ENCODE data around the gene HMGCS1. TPM values are rescaled to one million over a fixed set of nuclear protein-coding genes. Genes with fewer than 3 reads are reported as not detected.

The HMGCS1 gene
- total and polyA plus RNA-seq, 2 of the 4 experiments (the other 2 are of a cell fraction) = 27.5 to 30.6 TPM

DNA sequence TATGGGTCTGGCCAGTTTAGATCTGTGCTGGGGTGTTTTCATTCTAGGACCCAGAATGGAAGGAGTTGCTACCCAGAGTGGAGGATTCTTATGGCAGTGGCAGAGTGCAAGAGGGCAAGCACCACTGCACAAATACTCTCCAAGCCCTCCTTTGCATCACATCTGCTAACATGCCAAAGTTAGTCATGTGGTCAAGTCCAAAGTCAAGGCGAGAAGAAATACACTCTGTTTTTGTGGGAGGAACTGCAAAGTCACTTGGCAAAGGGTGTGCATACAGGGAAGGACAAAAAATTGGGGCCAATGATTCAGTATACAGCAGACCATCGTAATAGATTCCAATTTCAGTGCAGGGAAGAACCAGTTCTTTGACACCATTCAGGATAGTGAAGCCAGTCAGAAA, 43.9 kb upstream of the HMGCS1 start:
- Histone ChIP-seq H3K9ac (ENCODE audit: low read depth, low read length) (no peak overlapping the region), H3K4ac (ENCODE audit: low read depth, low read length) (no peak overlapping the region), H3K4me1 (ENCODE audit: control insufficient read depth, insufficient read depth, low read length) (no peaks in the 10 kb centered on the region), H3K27ac (ENCODE audit: insufficient read depth, low read length) (no peak overlapping the region), H2AK9ac (replicated peaks; ENCODE audit: low read depth, low read length, poor library complexity) (no peak overlapping the region), H3K14ac (replicated peaks; ENCODE audit: low read depth, low read length) (no peak overlapping the region), H2AK5ac (ENCODE audit: low read depth, low read length) (no peak overlapping the region), H3K4me3 (ENCODE audit: insufficient read depth, low read depth, low read length) (no peak overlapping the region), H3K79me1 (ENCODE audit: low read depth in 1 of 2, low read length in 2 of 2) (no peaks in the 10 kb centered on the region), H3K9me1 (ENCODE audit: insufficient read depth, low read length) (no peaks in the 10 kb centered on the region), H2BK20ac (ENCODE audit: low read depth, low read length) (no peak overlapping the region), H3K36me3 (ENCODE audit: control insufficient read depth, insufficient read depth, low read length) (no peaks in the 10 kb centered on the region), H4K8ac (ENCODE audit: low read depth in 2 of 2, low read length in 2 of 2) (no peak overlapping the region), H4K20me1 (ENCODE audit: insufficient read depth, low read length) (no peaks in the 10 kb centered on the region), H3K4me2 (ENCODE audit: low read depth, low read length) (no peak overlapping the region), H3K27me3 (ENCODE audit: control insufficient read depth, insufficient read depth, low read length) (no peaks in the 10 kb centered on the region; the same call in 1 of the 2 replicates), H3K18ac (ENCODE audit: low read depth, low read length) (no peak overlapping the region), H2BK120ac (ENCODE audit: low read depth, low read length) (no peak overlapping the region), H3K9me3 (ENCODE audit: control insufficient read depth, insufficient read depth, low read length) (no peaks in the 10 kb centered on the region), H4K5ac (ENCODE audit: low read depth, low read length) (no peak overlapping the region), H4K91ac (ENCODE audit: insufficient read depth, low read depth, low read length) (no peak overlapping the region), H2BK15ac (ENCODE audit: low read depth, low read length) (no peak overlapping the region), H3K56ac (ENCODE audit: extremely low read depth, insufficient read depth, low read length) (no peak overlapping the region), H3K23ac (ENCODE audit: low read depth, low read length) (no peak overlapping the region), H2BK5ac (ENCODE audit: low read depth, low read length, poor library complexity, severe bottlenecking) (no peak overlapping the region), H2AFZ (replicated peaks; ENCODE audit: low read length, poor library complexity) (no peak overlapping the region)
- BruUV-seq (replicated peaks) = no TSS peak
- ChIA-PET CTCF (no interaction called here), POLR2A (ENCODE audit: unreplicated experiment) (no interaction called here)
- WGBS, 2 experiments (ENCODE audit: extremely low coverage in 2 of 2, insufficient read length in 1 of 2) = 0% methylated on average over 1 of the region's 2 CpGs; no CpG with 5 or more reads in 1 of the 2 experiments
- TF ChIP-seq, protein P1, sequence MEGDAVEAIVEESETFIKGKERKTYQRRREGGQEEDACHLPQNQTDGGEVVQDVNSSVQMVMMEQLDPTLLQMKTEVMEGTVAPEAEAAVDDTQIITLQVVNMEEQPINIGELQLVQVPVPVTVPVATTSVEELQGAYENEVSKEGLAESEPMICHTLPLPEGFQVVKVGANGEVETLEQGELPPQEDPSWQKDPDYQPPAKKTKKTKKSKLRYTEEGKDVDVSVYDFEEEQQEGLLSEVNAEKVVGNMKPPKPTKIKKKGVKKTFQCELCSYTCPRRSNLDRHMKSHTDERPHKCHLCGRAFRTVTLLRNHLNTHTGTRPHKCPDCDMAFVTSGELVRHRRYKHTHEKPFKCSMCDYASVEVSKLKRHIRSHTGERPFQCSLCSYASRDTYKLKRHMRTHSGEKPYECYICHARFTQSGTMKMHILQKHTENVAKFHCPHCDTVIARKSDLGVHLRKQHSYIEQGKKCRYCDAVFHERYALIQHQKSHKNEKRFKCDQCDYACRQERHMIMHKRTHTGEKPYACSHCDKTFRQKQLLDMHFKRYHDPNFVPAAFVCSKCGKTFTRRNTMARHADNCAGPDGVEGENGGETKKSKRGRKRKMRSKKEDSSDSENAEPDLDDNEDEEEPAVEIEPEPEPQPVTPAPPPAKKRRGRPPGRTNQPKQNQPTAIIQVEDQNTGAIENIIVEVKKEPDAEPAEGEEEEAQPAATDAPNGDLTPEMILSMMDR (conservative IDR thresholded peaks at IDR 0.05; ENCODE audit: low read depth, low read length) = no peak
- TF ChIP-seq NFE2L2 (IDR thresholded peaks at IDR 0.05; ENCODE audit: low read depth, low read length) (no peak), MAZ (IDR thresholded peaks at IDR 0.05; ENCODE audit: borderline replicate concordance, low read depth, low read length) (no peak), BHLHE40 (IDR thresholded peaks at IDR 0.05; ENCODE audit: low read depth, low read length) (no peak), SMC3 (IDR thresholded peaks at IDR 0.05; ENCODE audit: low read depth, low read length) (no peak), RAD21 (IDR thresholded peaks at IDR 0.05; ENCODE audit: low read length) (no peak), CEBPB (IDR thresholded peaks at IDR 0.05; ENCODE audit: low read depth, low read length) (no peak), FOS (IDR thresholded peaks at IDR 0.05; ENCODE audit: low read depth, low read length) (no peak), RCOR1 (IDR thresholded peaks at IDR 0.05; ENCODE audit: insufficient replicate concordance, low read length) (no peak), MAFK (IDR thresholded peaks at IDR 0.05; ENCODE audit: low read depth, low read length) (no peak), RFX5 (IDR thresholded peaks at IDR 0.05; ENCODE audit: low read depth, low read length) (no peak), CHD1 (IDR thresholded peaks at IDR 0.05; ENCODE audit: low read depth, low read length) (no peak), POLR2A (IDR thresholded peaks at IDR 0.05; ENCODE audit: low read depth, low read length) (no peak), MXI1 (IDR thresholded peaks at IDR 0.05; ENCODE audit: borderline replicate concordance, low read depth, low read length) (no peak)
- TF ChIP-seq, protein P2, sequence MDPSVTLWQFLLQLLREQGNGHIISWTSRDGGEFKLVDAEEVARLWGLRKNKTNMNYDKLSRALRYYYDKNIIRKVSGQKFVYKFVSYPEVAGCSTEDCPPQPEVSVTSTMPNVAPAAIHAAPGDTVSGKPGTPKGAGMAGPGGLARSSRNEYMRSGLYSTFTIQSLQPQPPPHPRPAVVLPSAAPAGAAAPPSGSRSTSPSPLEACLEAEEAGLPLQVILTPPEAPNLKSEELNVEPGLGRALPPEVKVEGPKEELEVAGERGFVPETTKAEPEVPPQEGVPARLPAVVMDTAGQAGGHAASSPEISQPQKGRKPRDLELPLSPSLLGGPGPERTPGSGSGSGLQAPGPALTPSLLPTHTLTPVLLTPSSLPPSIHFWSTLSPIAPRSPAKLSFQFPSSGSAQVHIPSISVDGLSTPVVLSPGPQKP (IDR thresholded peaks at IDR 0.05; ENCODE audit: borderline replicate concordance, low read depth, low read length) = no peak
- TF ChIP-seq, protein P3, sequence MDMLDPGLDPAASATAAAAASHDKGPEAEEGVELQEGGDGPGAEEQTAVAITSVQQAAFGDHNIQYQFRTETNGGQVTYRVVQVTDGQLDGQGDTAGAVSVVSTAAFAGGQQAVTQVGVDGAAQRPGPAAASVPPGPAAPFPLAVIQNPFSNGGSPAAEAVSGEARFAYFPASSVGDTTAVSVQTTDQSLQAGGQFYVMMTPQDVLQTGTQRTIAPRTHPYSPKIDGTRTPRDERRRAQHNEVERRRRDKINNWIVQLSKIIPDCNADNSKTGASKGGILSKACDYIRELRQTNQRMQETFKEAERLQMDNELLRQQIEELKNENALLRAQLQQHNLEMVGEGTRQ (IDR thresholded peaks at IDR 0.05; ENCODE audit: low read depth, low read length) = no peak
- no peak for ATAC-seq (ENCODE audit: low read depth)
- in situ Hi-C loops (cut with MboI; ENCODE audit: low sequenced_read_pairs) (no loop called here), intact Hi-C loops (cut with micrococcal nuclease) (no loop called here), dilution Hi-C loops (cut with HindIII; ENCODE audit: low sequenced_read_pairs, unreplicated experiment) (no loop called here)
- no peak for DNase-seq
